Measurements from ENCODE around the gene KIF6. TPM values are rescaled to one million over a fixed set of nuclear protein-coding genes. Genes with fewer than 3 reads are reported as not detected.
"Not testable (repeated sequence)": the region's sequence is repeated elsewhere in the genome, so short reads cannot be mapped to it uniquely, and the experiment has no call there.

KIF6 gene
- total RNA-seq, 4 donors from 2014 or later, result not detected

DNA sequence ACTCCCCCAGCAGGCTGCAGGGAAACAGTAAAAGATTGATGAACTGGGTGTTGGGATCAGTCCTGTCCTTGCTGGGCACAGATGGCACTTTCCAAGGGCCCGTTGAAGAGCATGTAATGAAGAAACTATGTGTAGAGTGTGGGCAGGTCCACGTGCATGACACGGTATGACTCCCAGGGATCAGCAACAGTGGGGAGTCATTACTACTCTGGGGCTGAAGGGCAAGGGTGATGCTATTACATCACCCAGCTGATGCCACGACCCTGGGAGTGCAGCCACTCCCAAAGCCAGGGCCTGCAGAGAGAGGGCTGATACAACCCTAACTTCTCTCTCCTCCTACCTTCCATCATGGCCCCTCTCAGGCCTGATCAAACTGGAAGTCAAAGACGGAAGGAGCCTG lies 431.1 kb downstream of the KIF6 start:
- TF ChIP-seq, protein P1, sequence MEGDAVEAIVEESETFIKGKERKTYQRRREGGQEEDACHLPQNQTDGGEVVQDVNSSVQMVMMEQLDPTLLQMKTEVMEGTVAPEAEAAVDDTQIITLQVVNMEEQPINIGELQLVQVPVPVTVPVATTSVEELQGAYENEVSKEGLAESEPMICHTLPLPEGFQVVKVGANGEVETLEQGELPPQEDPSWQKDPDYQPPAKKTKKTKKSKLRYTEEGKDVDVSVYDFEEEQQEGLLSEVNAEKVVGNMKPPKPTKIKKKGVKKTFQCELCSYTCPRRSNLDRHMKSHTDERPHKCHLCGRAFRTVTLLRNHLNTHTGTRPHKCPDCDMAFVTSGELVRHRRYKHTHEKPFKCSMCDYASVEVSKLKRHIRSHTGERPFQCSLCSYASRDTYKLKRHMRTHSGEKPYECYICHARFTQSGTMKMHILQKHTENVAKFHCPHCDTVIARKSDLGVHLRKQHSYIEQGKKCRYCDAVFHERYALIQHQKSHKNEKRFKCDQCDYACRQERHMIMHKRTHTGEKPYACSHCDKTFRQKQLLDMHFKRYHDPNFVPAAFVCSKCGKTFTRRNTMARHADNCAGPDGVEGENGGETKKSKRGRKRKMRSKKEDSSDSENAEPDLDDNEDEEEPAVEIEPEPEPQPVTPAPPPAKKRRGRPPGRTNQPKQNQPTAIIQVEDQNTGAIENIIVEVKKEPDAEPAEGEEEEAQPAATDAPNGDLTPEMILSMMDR (IDR thresholded peaks at IDR 0.05 in 4 of 5, conservative IDR thresholded peaks at IDR 0.05 in 1 of 5), result no peak
- no peak for TF ChIP-seq POLR2A (IDR thresholded peaks at IDR 0.05)
- H3K36me3 ChIP-seq, result no peaks in the 10 kb centered on the region
- H3K4me3 ChIP-seq, result no peak overlapping the region
- in situ Hi-C loops (cut with MboI; ENCODE audit: low sequenced_read_pairs in 4 of 4), result no loop called here
- peaks cover 0 to 1% (median 0%) of the 10 kb centered on the region in 3 donors for H3K27me3 ChIP-seq
- intact Hi-C loops (cut with DNase I; ENCODE audit: low total_unique reads), result no loop called here
- H3K27ac ChIP-seq, result no peak overlapping the region
- no peak for DNase-seq
- ATAC-seq, result no peak
- H3K9me3 ChIP-seq, result no peaks in the 10 kb centered on the region
- H3K4me1 ChIP-seq, result peaks cover 0 to 4% of the 10 kb centered on the region in 2 donors

DNA sequence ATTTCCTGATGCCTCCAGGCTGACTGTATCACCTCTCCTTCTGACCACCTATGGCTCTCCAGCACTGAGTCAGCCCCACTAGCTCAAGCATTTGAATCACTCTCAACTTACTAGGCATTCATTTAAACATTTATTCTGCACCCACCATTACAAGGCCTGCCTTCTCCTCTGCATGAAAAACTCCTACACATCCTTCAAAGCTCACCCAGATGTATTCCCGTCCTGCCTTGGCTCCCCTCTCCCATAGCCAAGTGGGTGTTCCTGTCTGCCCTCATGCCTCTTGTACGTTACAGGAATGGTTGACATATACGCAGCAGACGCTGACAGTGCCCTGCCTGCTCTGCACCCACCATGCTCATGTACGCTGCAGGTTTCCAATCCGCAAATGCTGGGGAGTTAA lies 432.6 kb downstream of the KIF6 start:
- ATAC-seq (no peak), DNase-seq (no peak)
- Histone ChIP-seq H3K4me1 (peaks cover 0 to 4% of the 10 kb centered on the region in 2 donors), H3K27ac (no peak overlapping the region), H3K27me3 (no peaks in the 10 kb centered on the region), H3K36me3 (no peaks in the 10 kb centered on the region), H3K4me3 (no peak overlapping the region), H3K9me3 (no peaks in the 10 kb centered on the region)
- in situ Hi-C loops (cut with MboI; ENCODE audit: low sequenced_read_pairs in 4 of 4), result no loop called here
- TF ChIP-seq POLR2A (IDR thresholded peaks at IDR 0.05), result no peak
- TF ChIP-seq, protein P1 (IDR thresholded peaks at IDR 0.05 in 4 of 5, conservative IDR thresholded peaks at IDR 0.05 in 1 of 5), result no peak
- intact Hi-C loops (cut with DNase I; ENCODE audit: low total_unique reads), result no loop called here

DNA sequence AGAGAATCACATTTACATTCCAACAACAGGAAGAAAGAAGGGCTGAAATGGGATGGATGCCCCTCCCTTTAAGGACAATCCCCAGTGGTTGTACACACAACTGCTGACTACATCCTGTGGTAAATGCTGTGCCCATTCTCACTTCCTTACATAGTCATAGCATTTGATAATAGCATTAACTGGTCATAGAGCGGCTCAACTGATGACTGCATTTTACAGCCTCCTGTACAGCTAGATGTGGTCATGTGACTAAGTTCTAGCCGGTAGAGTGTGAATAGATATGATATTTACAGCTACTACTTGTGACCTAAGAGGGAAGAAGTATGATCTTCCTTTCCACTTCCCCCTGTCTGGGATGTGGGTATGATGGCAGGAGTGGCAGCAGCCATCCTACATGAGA lies 435.7 kb downstream of the KIF6 start:
- H3K4me3 ChIP-seq, result no peak overlapping the region
- no peak for TF ChIP-seq POLR2A (IDR thresholded peaks at IDR 0.05)
- TF ChIP-seq, protein P1 (IDR thresholded peaks at IDR 0.05 in 4 of 5, conservative IDR thresholded peaks at IDR 0.05 in 1 of 5), result no peak
- ATAC-seq (no peak), DNase-seq (no peak)
- no peaks in the 10 kb centered on the region for H3K27me3 ChIP-seq
- intact Hi-C loops (cut with DNase I; ENCODE audit: low total_unique reads) (no loop called here), in situ Hi-C loops (cut with MboI; ENCODE audit: low sequenced_read_pairs in 4 of 4) (no loop called here)
- no peaks in the 10 kb centered on the region for H3K36me3 ChIP-seq
- H3K27ac ChIP-seq, result no peak overlapping the region
- no peaks in the 10 kb centered on the region for H3K4me1 ChIP-seq
- no peaks in the 10 kb centered on the region for H3K9me3 ChIP-seq

DNA sequence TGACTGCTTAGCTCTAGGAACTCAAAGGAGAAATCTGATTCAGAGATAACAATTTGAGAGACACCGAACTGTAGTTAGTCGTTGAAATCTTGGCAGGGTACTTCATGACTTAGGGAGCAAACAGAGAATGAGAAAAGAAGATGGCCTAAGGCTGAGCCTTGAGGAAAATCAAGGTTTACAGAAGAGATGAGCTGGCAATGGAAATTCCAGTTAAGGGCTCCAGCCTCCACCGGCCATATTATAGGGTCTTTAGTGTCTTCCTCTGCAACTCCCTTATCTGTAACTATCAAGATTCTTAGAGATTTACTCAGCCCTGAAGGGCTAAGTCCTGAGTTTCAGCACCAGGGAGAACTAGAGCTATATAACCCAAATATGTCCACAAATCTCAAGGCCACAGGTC lies 437.6 kb downstream of the KIF6 start:
- Histone ChIP-seq H3K36me3 (no peaks in the 10 kb centered on the region), H3K4me1 (no peaks in the 10 kb centered on the region), H3K27ac (no peak overlapping the region), H3K9me3 (no peaks in the 10 kb centered on the region), H3K27me3 (no peaks in the 10 kb centered on the region), H3K4me3 (no peak overlapping the region)
- intact Hi-C loops (cut with DNase I; ENCODE audit: low total_unique reads) (no loop called here), in situ Hi-C loops (cut with MboI; ENCODE audit: low sequenced_read_pairs in 4 of 4) (no loop called here)
- DNase-seq (no peak), ATAC-seq (no peak)
- no peak for TF ChIP-seq POLR2A (IDR thresholded peaks at IDR 0.05)
- TF ChIP-seq, protein P1 (IDR thresholded peaks at IDR 0.05 in 4 of 5, conservative IDR thresholded peaks at IDR 0.05 in 1 of 5), result no peak

DNA sequence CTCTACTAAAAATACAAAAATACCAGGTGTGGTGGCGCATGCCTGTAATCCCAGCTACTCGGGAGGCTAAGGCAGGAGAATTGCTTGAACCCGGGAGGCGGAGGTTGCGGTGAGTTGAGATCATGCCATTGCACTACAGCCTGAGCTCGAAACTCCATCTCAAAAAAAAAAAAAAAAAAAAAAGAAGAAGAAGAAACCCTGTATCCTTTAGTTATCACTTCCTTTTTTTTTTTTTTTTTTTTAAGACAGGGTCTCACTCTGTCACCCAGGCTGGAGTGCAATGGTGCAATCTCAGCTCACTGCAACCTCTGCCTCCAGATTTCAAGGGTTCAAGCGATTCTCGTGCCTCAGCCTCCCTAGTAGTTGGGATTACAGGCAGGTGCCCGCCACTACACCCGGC lies 438.6 kb downstream of the KIF6 start:
- in situ Hi-C loops (cut with MboI; ENCODE audit: low sequenced_read_pairs in 4 of 4); H3K4me1 ChIP-seq; H3K4me3 ChIP-seq; H3K36me3 ChIP-seq; H3K27ac ChIP-seq; DNase-seq; intact Hi-C loops (cut with DNase I; ENCODE audit: low total_unique reads); H3K27me3 ChIP-seq; H3K9me3 ChIP-seq; ATAC-seq: not testable (repeated sequence)

Data from gastrocnemius medialis (tissue), 4 donors.